Left renal pelvis (tissue), 4 donors: ENCODE measurements around the gene CA4. TPM values are rescaled to one million over a fixed set of nuclear protein-coding genes. Genes with fewer than 3 reads are reported as not detected.

ENCODE experiments used
- DNase-seq, 4 donors: peaks; one replicate each; pipeline ENCODE4 v3.0.0-alpha.2; 2013; ENCODE audit warnings: low read depth in 4 of 4, low spot score in 3 of 4
- polyA plus RNA-seq, 4 donors: library from polyadenylated mRNA; unstranded; fragments of 120-200 nt; gene quantifications; one replicate each; pipeline ENCODE4 v1.2.1, GENCODE V29; 2013; ENCODE audit not compliant: insufficient read length in 4 of 4

Gene CA4
- polyA plus RNA-seq, 4 donors, result 3.7 to 58.5 (median 35.9) TPM

GRCh38 chr17:60154616-60155426, 5.0 kb downstream of the CA4 start:
- DNase-seq, result no peak

GRCh38 chr17:60155427-60155814, 5.6 kb downstream of the CA4 start:
- DNase-seq, result no peak

GRCh38 chr17:60155815-60156214, 6.0 kb downstream of the CA4 start:
- DNase-seq, result no peak

GRCh38 chr17:60156746-60157145, 7.0 kb downstream of the CA4 start:
- DNase-seq, result no peak

GRCh38 chr17:60157487-60158040, 7.8 kb downstream of the CA4 start:
- no peak for DNase-seq

- DNase-seq, result no peak
Measured at GRCh38 chr17:60158751-60159478, 9.1 kb downstream of the CA4 start.

GRCh38 chr17:60159479-60159866, 9.7 kb downstream of the CA4 start:
- no peak for DNase-seq

GRCh38 chr17:60160829-60161501, 11.2 kb downstream of the CA4 start:
- no peak for DNase-seq

- no peak for DNase-seq
Measured at GRCh38 chr17:60161598-60162330, 12.0 kb downstream of the CA4 start.

- DNase-seq, result no peak
Measured at GRCh38 chr17:60163108-60163784, 13.5 kb downstream of the CA4 start.

GRCh38 chr17:60164164-60164563, 14.4 kb downstream of the CA4 start:
- DNase-seq, result no peak

- DNase-seq, result no peak
Measured at GRCh38 chr17:60164697-60165096, 14.9 kb downstream of the CA4 start.

GRCh38 chr17:60165223-60165622, 15.4 kb downstream of the CA4 start:
- DNase-seq, result no peak

- no peak for DNase-seq
Measured at GRCh38 chr17:60165971-60166370, 16.2 kb downstream of the CA4 start.

- DNase-seq, result no peak
Measured at GRCh38 chr17:60167065-60167741, 17.4 kb downstream of the CA4 start.

- no peak for DNase-seq
Measured at GRCh38 chr17:60168654-60169053, 18.9 kb downstream of the CA4 start.

GRCh38 chr17:60169921-60170817, 20.4 kb downstream of the CA4 start:
- DNase-seq, result no peak
